ENCODE measurements around the gene ARL15.

The ARL15 gene

DNA sequence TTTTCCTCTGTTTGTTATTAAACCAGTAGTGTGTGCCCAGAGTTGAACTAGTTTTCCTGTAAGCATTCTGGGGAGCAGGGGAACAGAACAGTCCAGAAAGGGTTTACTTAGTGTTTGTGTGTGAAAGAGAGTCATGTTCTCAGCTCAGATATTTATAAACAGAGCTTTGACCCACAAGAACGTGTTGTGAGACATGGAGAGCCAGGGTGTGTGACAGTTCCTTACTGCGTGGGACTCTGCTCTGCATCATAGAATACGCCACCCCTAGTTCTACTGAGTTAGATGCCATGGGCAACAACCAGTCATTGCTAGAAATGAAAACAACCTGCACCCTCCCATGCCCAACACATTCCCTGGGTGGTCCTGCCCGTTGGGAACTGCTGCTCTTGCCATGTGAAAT lies 419.2 kb downstream of the ARL15 start:
- Histone ChIP-seq H3K27ac (replicated peaks) (no peak overlapping the region), H3K27me3 (ENCODE audit: insufficient read depth, poor library complexity, severe bottlenecking) (no peaks in the 10 kb centered on the region), H3K4me3 (replicated peaks; ENCODE audit: insufficient read depth, low read length) (no peak overlapping the region)
- no peak for DNase-seq (ENCODE audit: low read depth in 1 of 2, low spot score in 1 of 2)
- TF ChIP-seq GABPA (IDR thresholded peaks at IDR 0.05; ENCODE audit: low read depth): no peak
- no peak for TF ChIP-seq POLR2AphosphoS5 (IDR thresholded peaks at IDR 0.05; ENCODE audit: low read depth)
- TF ChIP-seq, protein P1, sequence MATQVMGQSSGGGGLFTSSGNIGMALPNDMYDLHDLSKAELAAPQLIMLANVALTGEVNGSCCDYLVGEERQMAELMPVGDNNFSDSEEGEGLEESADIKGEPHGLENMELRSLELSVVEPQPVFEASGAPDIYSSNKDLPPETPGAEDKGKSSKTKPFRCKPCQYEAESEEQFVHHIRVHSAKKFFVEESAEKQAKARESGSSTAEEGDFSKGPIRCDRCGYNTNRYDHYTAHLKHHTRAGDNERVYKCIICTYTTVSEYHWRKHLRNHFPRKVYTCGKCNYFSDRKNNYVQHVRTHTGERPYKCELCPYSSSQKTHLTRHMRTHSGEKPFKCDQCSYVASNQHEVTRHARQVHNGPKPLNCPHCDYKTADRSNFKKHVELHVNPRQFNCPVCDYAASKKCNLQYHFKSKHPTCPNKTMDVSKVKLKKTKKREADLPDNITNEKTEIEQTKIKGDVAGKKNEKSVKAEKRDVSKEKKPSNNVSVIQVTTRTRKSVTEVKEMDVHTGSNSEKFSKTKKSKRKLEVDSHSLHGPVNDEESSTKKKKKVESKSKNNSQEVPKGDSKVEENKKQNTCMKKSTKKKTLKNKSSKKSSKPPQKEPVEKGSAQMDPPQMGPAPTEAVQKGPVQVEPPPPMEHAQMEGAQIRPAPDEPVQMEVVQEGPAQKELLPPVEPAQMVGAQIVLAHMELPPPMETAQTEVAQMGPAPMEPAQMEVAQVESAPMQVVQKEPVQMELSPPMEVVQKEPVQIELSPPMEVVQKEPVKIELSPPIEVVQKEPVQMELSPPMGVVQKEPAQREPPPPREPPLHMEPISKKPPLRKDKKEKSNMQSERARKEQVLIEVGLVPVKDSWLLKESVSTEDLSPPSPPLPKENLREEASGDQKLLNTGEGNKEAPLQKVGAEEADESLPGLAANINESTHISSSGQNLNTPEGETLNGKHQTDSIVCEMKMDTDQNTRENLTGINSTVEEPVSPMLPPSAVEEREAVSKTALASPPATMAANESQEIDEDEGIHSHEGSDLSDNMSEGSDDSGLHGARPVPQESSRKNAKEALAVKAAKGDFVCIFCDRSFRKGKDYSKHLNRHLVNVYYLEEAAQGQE (IDR thresholded peaks at IDR 0.05; ENCODE audit: insufficient replicate concordance, low read depth): no peak
- TF ChIP-seq, protein P2, sequence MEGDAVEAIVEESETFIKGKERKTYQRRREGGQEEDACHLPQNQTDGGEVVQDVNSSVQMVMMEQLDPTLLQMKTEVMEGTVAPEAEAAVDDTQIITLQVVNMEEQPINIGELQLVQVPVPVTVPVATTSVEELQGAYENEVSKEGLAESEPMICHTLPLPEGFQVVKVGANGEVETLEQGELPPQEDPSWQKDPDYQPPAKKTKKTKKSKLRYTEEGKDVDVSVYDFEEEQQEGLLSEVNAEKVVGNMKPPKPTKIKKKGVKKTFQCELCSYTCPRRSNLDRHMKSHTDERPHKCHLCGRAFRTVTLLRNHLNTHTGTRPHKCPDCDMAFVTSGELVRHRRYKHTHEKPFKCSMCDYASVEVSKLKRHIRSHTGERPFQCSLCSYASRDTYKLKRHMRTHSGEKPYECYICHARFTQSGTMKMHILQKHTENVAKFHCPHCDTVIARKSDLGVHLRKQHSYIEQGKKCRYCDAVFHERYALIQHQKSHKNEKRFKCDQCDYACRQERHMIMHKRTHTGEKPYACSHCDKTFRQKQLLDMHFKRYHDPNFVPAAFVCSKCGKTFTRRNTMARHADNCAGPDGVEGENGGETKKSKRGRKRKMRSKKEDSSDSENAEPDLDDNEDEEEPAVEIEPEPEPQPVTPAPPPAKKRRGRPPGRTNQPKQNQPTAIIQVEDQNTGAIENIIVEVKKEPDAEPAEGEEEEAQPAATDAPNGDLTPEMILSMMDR (IDR thresholded peaks at IDR 0.05; ENCODE audit: insufficient read depth, low read length): no peak
- TF ChIP-seq SPI1 (IDR thresholded peaks at IDR 0.05; ENCODE audit: borderline replicate concordance, low read depth): no peak

DNA sequence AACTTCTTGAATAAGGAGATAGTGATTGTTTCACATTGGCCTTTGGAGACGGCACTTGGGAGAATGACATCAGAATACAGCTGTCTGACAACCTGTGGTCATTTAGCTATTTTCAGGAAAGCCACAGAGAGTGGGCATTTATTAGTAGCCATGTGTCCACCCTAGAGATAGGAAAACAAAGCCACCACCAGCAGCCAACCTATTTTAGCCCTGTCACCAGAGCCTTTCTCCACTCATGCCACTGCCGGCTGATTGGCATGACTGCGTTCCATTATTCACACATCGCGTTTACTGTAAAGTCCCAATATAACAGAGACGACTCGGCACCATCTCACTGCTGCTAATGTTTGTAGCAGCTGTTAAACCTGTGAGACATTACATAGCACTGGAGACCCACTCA lies 419.9 kb downstream of the ARL15 start:
- H3K4me3 ChIP-seq (replicated peaks; ENCODE audit: insufficient read depth, low read length): no peak overlapping the region
- H3K27me3 ChIP-seq (ENCODE audit: insufficient read depth, poor library complexity, severe bottlenecking): no peaks in the 10 kb centered on the region
- TF ChIP-seq, protein P2 (IDR thresholded peaks at IDR 0.05; ENCODE audit: insufficient read depth, low read length): no peak
- TF ChIP-seq GABPA (IDR thresholded peaks at IDR 0.05; ENCODE audit: low read depth): no peak
- TF ChIP-seq, protein P1 (IDR thresholded peaks at IDR 0.05; ENCODE audit: insufficient replicate concordance, low read depth): no peak
- TF ChIP-seq SPI1 (IDR thresholded peaks at IDR 0.05; ENCODE audit: borderline replicate concordance, low read depth): no peak
- H3K27ac ChIP-seq (replicated peaks): no peak overlapping the region
- no peak for DNase-seq (ENCODE audit: low read depth in 1 of 2, low spot score in 1 of 2)

DNA sequence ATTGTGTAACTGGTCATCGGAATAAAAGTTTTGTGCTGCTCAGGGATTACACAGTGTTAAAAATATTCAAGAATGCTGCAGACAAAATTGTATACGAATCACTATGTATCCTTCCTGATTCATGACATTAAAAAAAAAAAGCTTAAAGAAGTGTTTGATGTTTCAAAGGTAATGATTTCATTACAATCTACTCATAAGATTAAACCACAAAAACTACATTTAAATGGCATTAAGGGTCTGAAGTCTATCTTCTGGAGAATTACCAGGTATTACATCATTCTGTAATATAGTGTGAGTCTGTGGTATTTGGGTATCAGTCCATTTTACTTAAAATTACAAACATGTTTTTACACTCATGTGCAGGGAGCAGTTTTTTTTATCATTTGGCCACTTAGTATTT lies 425.5 kb downstream of the ARL15 start:
- Histone ChIP-seq H3K4me3 (replicated peaks; ENCODE audit: insufficient read depth, low read length) (no peak overlapping the region), H3K27me3 (ENCODE audit: insufficient read depth, poor library complexity, severe bottlenecking) (no peaks in the 10 kb centered on the region), H3K27ac (replicated peaks) (no peak overlapping the region)
- no peak for DNase-seq (ENCODE audit: low read depth in 1 of 2, low spot score in 1 of 2)
- TF ChIP-seq, protein P2 (IDR thresholded peaks at IDR 0.05; ENCODE audit: insufficient read depth, low read length): no peak
- TF ChIP-seq GABPA (IDR thresholded peaks at IDR 0.05; ENCODE audit: low read depth) (no peak), POLR2AphosphoS5 (IDR thresholded peaks at IDR 0.05; ENCODE audit: low read depth) (no peak), SPI1 (IDR thresholded peaks at IDR 0.05; ENCODE audit: borderline replicate concordance, low read depth) (no peak)
- TF ChIP-seq, protein P1 (IDR thresholded peaks at IDR 0.05; ENCODE audit: insufficient replicate concordance, low read depth): no peak
